ENCODE data around the gene NAA80.
"Not testable (repeated sequence)": the region's sequence is repeated elsewhere in the genome, so short reads cannot be mapped to it uniquely, and the experiment has no call there.

The NAA80 gene

GRCh38 chr3:50288387-50289007 is 10.7 kb downstream of the NAA80 start:
- Histone ChIP-seq H3K4me2 (ENCODE audit: low read length) (no peak overlapping the region), H3K27me3 (ENCODE audit: control insufficient read depth, insufficient read depth, low read length) (no peaks in the 10 kb centered on the region), H3K4me3 (ENCODE audit: low read depth, low read length) (no peak overlapping the region), H3K36me3 (ENCODE audit: control insufficient read depth, insufficient read depth, low read length) (no peaks in the 10 kb centered on the region), H3K9me3 (ENCODE audit: control insufficient read depth, low read length) (no peaks in the 10 kb centered on the region), H3K79me2 (peaks cover 5% of the 10 kb centered on the region), H3K4me1 (peaks cover 7% of the 10 kb centered on the region), H2AFZ (no peak overlapping the region), H3K9ac (no peak overlapping the region), H3K27ac (no peak overlapping the region)
- TF ChIP-seq CTCF (IDR thresholded peaks at IDR 0.05), result no peak

- Histone ChIP-seq H2AFZ (no peak overlapping the region), H3K36me3 (ENCODE audit: control insufficient read depth, insufficient read depth, low read length) (no peaks in the 10 kb centered on the region), H3K4me3 (ENCODE audit: low read depth, low read length) (no peak overlapping the region), H3K27ac (no peak overlapping the region), H3K27me3 (ENCODE audit: control insufficient read depth, insufficient read depth, low read length) (no peaks in the 10 kb centered on the region), H3K9ac (no peak overlapping the region), H3K79me2 (peaks cover 5% of the 10 kb centered on the region), H3K4me1 (peaks cover 3% of the 10 kb centered on the region), H3K4me2 (ENCODE audit: low read length) (no peak overlapping the region), H3K9me3 (ENCODE audit: control insufficient read depth, low read length) (no peaks in the 10 kb centered on the region)
- TF ChIP-seq CTCF (IDR thresholded peaks at IDR 0.05), result no peak
Observed at GRCh38 chr3:50287262-50287661, 11.9 kb downstream of the NAA80 start.

- Histone ChIP-seq H3K36me3 (ENCODE audit: control insufficient read depth, insufficient read depth, low read length) (no peaks in the 10 kb centered on the region), H3K9ac (no peak overlapping the region), H3K4me3 (ENCODE audit: low read depth, low read length) (no peak overlapping the region), H3K4me2 (ENCODE audit: low read length) (no peak overlapping the region), H3K27ac (no peak overlapping the region), H2AFZ (no peak overlapping the region), H3K4me1 (peaks cover 2% of the 10 kb centered on the region), H3K79me2 (peaks cover 5% of the 10 kb centered on the region), H3K9me3 (ENCODE audit: control insufficient read depth, low read length) (no peaks in the 10 kb centered on the region), H3K27me3 (ENCODE audit: control insufficient read depth, insufficient read depth, low read length) (no peaks in the 10 kb centered on the region)
- TF ChIP-seq CTCF (IDR thresholded peaks at IDR 0.05), result no peak
Observed at GRCh38 chr3:50286322-50287227, 12.6 kb downstream of the NAA80 start.

- H3K4me1 ChIP-seq; H2AFZ ChIP-seq; H3K4me3 ChIP-seq (ENCODE audit: low read depth, low read length); H3K9me3 ChIP-seq (ENCODE audit: control insufficient read depth, low read length); H3K4me2 ChIP-seq (ENCODE audit: low read length); H3K27me3 ChIP-seq (ENCODE audit: control insufficient read depth, insufficient read depth, low read length); H3K9ac ChIP-seq; H3K79me2 ChIP-seq; H3K27ac ChIP-seq; H3K36me3 ChIP-seq (ENCODE audit: control insufficient read depth, insufficient read depth, low read length): not testable (repeated sequence)
Observed at GRCh38 chr3:50284121-50284520, 15.1 kb downstream of the NAA80 start.

GRCh38 chr3:50279255-50280016 is 19.8 kb downstream of the NAA80 start:
- H3K36me3 ChIP-seq (ENCODE audit: control insufficient read depth, insufficient read depth, low read length), result no peaks in the 10 kb centered on the region
- no peak overlapping the region for H2AFZ ChIP-seq
- no peaks in the 10 kb centered on the region for H3K79me2 ChIP-seq
- H3K4me3 ChIP-seq (ENCODE audit: low read depth, low read length), result no peak overlapping the region
- H3K27me3 ChIP-seq (ENCODE audit: control insufficient read depth, insufficient read depth, low read length), result no peaks in the 10 kb centered on the region
- no peaks in the 10 kb centered on the region for H3K4me1 ChIP-seq
- no peak for TF ChIP-seq CTCF (IDR thresholded peaks at IDR 0.05)
- H3K9ac ChIP-seq, result no peak overlapping the region
- H3K9me3 ChIP-seq (ENCODE audit: control insufficient read depth, low read length), result no peaks in the 10 kb centered on the region
- H3K4me2 ChIP-seq (ENCODE audit: low read length), result no peak overlapping the region
- H3K27ac ChIP-seq, result no peak overlapping the region

Measured in parathyroid adenoma (tissue), 2 donors.